GM18867 (cell line): Measurements from ENCODE around the gene SDK1.

ENCODE experiments used
- ATAC-seq: cut with Tn5 transposase; IDR thresholded peaks from one replicate; pipeline ENCODE4 v1.9.1; 2021; ENCODE audit warnings: mild to moderate bottlenecking, moderate library complexity; ENCODE audit not compliant: unreplicated experiment

Gene SDK1

DNA sequence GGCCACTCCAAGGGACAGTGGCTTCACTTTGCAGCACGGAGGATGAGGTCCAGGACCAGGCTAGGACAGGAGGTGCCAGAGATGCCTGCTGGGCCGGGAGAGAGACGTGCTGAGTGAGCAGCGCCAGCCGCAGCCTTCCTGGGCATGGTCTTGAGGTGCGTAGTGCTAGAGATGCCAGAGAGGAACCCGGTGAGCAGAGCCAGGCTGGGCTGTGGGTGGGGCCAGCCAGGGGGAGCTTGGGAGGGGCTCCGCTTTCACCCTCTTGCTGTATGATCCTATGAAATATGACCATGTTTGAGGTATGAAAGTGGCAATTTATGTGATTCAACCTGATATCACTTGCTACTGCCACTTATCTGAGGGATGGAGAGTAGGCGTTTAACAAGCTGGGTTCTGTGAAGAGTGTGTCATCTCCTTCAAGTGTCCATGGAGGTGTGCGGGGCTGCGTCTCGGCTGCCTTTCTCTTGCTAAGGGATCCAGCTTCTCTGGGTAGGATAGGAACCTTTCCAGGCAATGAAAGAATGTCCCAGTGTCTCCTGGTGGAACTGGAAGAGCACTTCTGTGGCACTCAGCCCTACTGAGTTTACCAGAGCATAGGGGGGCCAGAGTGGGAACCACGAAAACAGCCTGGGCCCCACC lies 862.6 kb downstream of the SDK1 start:
- ATAC-seq = no peak

DNA sequence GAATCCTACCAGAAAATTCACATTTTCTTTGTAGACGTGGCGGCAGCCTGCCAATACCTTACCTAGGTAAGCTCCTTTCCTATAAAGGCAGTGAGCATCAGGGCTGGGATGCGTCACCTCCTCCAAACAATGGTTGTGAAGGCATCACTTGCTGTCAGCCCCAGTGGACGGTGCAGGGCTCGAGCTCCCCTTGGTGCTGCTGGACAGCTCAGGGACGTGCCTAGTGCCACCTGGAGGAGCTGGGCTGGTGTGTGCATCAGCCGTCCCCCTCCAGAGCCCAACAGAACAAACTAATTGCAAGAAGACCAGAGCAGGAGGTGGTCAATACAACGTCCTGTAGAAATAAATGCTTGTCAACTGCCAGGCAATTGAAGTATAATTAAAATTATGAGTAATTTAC lies 863.5 kb downstream of the SDK1 start:
- ATAC-seq = no peak

DNA sequence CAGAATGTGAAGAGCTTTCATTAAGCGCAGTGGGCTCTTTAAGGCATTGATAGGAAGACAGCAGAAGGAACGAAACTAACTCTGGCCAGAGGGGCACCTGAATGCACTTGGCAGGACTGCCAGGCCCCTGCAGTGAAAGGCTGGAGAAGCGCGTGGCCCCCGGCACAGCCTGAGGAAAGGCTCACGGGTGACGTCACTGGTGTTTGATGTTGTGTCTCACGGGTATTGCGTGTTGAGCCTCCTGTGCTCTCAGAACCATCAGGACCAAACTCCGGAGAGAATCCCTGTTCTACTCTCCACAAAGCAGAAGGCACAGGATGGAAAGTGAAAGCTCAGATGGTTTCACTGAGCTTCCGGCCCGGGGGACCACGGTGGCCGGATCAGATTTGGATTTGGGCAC lies 865.3 kb downstream of the SDK1 start:
- no peak for ATAC-seq

GRCh38 chr7:4166807-4167206 lies 865.8 kb downstream of the SDK1 start:
- ATAC-seq = no peak

GRCh38 chr7:4167385-4167910 lies 866.4 kb downstream of the SDK1 start:
- ATAC-seq = no peak

DNA sequence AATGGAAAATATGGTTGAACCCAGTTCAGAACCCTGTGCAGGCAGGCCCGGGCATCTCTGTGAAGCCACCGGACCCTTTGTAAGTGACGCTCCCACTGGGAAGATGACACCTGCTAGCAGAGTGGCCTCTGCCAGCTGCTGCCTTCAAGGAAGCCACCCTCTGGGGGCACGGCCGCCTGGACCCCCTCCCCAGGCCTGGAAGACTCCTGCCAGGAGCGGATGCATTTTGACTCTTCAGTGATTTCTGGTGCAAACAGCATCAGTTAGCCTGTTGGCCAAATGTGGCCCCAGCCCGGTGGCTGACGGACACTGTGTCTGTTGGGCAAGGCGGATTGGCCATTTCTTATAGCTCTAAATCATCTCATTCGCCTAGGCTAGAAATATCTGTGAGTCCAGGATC lies 867.0 kb downstream of the SDK1 start:
- no peak for ATAC-seq

- ATAC-seq = no peak
These were observed 867.5 kb downstream of the SDK1 start for GRCh38 chr7:4168541-4168940.

DNA sequence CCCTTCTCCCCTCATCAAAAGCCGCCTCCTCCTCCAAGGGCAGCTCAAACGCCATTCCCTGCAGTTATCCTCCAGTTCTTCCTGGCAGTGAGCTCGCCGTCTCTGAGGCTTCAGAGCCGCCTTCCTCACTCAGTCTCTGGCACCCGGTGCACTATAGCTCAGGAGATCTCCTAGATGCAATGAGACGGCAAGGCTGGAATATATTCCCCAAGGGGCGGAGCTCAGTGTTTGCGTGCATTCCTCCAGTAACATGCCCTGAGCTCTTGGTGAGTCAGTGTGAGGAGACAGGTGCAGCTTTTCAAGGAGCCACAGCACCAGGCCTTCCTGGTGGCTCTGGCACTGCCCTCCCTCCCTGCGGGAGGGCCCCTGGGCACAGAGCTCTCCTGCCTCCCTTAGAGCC lies 868.4 kb downstream of the SDK1 start:
- no peak for ATAC-seq

GRCh38 chr7:4170997-4171786 lies 870.1 kb downstream of the SDK1 start:
- no peak for ATAC-seq

GRCh38 chr7:4172883-4173282 lies 871.8 kb downstream of the SDK1 start:
- no peak for ATAC-seq

- no peak for ATAC-seq
These were observed 872.6 kb downstream of the SDK1 start for GRCh38 chr7:4173615-4174014.

GRCh38 chr7:4174016-4174415 lies 873.0 kb downstream of the SDK1 start:
- no peak for ATAC-seq

GRCh38 chr7:4174451-4174850 lies 873.4 kb downstream of the SDK1 start:
- ATAC-seq = no peak

- no peak for ATAC-seq
These were observed 873.8 kb downstream of the SDK1 start for GRCh38 chr7:4174884-4175283.

GRCh38 chr7:4175346-4175973 lies 874.4 kb downstream of the SDK1 start:
- no peak for ATAC-seq

- no peak for ATAC-seq
These were observed 875.9 kb downstream of the SDK1 start for GRCh38 chr7:4177001-4177400.

DNA sequence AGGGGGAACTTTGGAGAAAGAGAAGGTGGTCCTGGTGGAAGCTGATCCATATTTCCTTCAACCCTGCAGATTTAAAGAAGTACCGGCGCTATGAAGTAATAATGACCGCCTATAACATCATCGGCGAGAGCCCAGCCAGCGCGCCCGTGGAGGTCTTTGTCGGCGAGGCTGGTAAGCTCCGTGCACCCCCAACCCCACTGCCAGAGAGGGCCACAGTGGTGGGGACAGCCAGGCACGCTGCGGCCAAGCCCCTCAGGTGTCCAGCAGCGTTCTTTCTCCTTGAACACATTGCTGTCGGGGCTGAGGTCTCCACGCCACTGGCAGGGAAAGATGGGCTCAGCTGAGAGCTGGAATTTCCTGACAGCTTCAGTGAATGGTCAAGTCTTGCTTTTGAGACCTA lies 877.4 kb downstream of the SDK1 start:
- ATAC-seq = no peak

GRCh38 chr7:4178916-4179687 lies 878.0 kb downstream of the SDK1 start:
- no peak for ATAC-seq

GRCh38 chr7:4179688-4180380 lies 878.8 kb downstream of the SDK1 start:
- ATAC-seq = no peak

- ATAC-seq = no peak
These were observed 880.4 kb downstream of the SDK1 start for GRCh38 chr7:4181446-4181845.
